Thyroid gland (tissue), 4 donors: ENCODE results near the gene IL12RB2. TPM values are rescaled to one million over a fixed set of nuclear protein-coding genes. Genes with fewer than 3 reads are reported as not detected.

Experiments
- DNase-seq, 2 donors: peaks; one replicate each; pipeline ENCODE4 v3.0.0-alpha.2; 2019
- H3K27ac ChIP-seq, 3 donors: fragments of 200-600 bp; sonication (generic); 1 replicate in 2 of 3; 2 replicates in 1 of 3; pipeline ENCODE4 v1.5.1; 2016 to 2019; ENCODE audit warnings: mild to moderate bottlenecking in 1 of 3, moderate library complexity in 1 of 3
- H3K27me3 ChIP-seq: fragments of 200-600 bp; sonication (generic); one replicate; pipeline ENCODE4 v1.5.1; 2019
- H3K36me3 ChIP-seq, 2 donors: fragments of 200-600 bp; sonication (generic); one replicate each; pipeline ENCODE4 v1.5.1; 2016 to 2019
- H3K4me1 ChIP-seq, 2 donors: fragments of 200-600 bp; sonication (generic); one replicate each; pipeline ENCODE4 v1.5.1; 2017 to 2019
- H3K4me3 ChIP-seq, 3 donors: fragments of 200-600 bp; sonication (generic); replicated peaks in 1 of 3; 1 replicate in 2 of 3; 2 replicates in 1 of 3; pipeline ENCODE4 v1.5.1; 2016; ENCODE audit warnings: mild to moderate bottlenecking in 1 of 3
- H3K9me3 ChIP-seq: fragments of 200-600 bp; sonication (generic); one replicate; pipeline ENCODE4 v1.5.1; 2017
- CTCF ChIP-seq, 6 experiments: fragments of 200-600 bp in 3 of 6; fragments of 450-650 bp in 3 of 6; sonication (generic) in 3 of 6; IDR thresholded peaks; one replicate each; pipeline ENCODE4 v1.5.1; 2016 to 2019; ENCODE audit warnings: antibody characterized with exemption in 6 of 6, mild to moderate bottlenecking in 2 of 6, inconsistent platforms in 1 of 6, moderate library complexity in 1 of 6
- POLR2A ChIP-seq, 2 donors: fragments of 450-650 bp; IDR thresholded peaks; one replicate each; pipeline ENCODE4 v1.6.1; 2017; ENCODE audit warnings: antibody characterized with exemption in 2 of 2, mild to moderate bottlenecking in 2 of 2, moderate library complexity in 1 of 2
- WGBS, 2 donors: methylation state at CpG; one replicate each; pipeline ENCODE4 v1.1.5; 2017; 5-methylcytosine and 5-hydroxymethylcytosine counted together
- intact Hi-C: fragments of 100-400 bp; cut with DNase I; formaldehyde crosslinking; loops from one replicate; pipeline ENCODE4 v1.15.1; 2023
- total RNA-seq, 4 donors: library from RNA; depleted of rRNA; stranded (reverse); fragments of >200 nt; gene quantifications; one replicate each; pipeline ENCODE4 v1.2.3, GENCODE V29; 2016

Gene IL12RB2
- total RNA-seq, 4 donors from 2014 or later: 0.45 to 4.3 (median 0.93) TPM

- H3K4me1 ChIP-seq: peaks cover 4 to 6% of the 10 kb centered on the region in 2 donors
- no peaks in the 10 kb centered on the region for H3K9me3 ChIP-seq
- DNase-seq: no peak
- H3K27me3 ChIP-seq: no peaks in the 10 kb centered on the region
- peak overlapping the region in 1 of 3 donors; percentile 70 for H3K4me3 ChIP-seq
- no peak overlapping the region for H3K27ac ChIP-seq
- H3K36me3 ChIP-seq: peaks cover 25 to 33% of the 10 kb centered on the region in 2 donors
- intact Hi-C loops: no loop called here
- TF ChIP-seq POLR2A (IDR thresholded peaks at IDR 0.05) (no peak), CTCF (IDR thresholded peaks at IDR 0.05) (no peak)
- WGBS, 2 donors: 18% methylated on average over 2 of the region's 2 CpGs
These were observed 119.8 kb downstream of the IL12RB2 start for GRCh38 chr1:67427465-67427864.

GRCh38 chr1:67427947-67428346, 120.3 kb downstream of the IL12RB2 start:
- peak overlapping the region in 2 of 3 donors; percentile 8 to 70 for H3K4me3 ChIP-seq
- H3K9me3 ChIP-seq: no peaks in the 10 kb centered on the region
- H3K27me3 ChIP-seq: no peaks in the 10 kb centered on the region
- H3K4me1 ChIP-seq: peaks cover 4 to 6% of the 10 kb centered on the region in 2 donors
- intact Hi-C loops: no loop called here
- no peak for TF ChIP-seq POLR2A (IDR thresholded peaks at IDR 0.05)
- no peak for TF ChIP-seq CTCF (IDR thresholded peaks at IDR 0.05)
- peaks cover 20 to 29% of the 10 kb centered on the region in 2 donors for H3K36me3 ChIP-seq
- DNase-seq: no peak
- 6% methylated on average over 3 of the region's 3 CpGs for WGBS, 2 donors
- H3K27ac ChIP-seq: no peak overlapping the region

GRCh38 chr1:67429011-67429527, 121.4 kb downstream of the IL12RB2 start:
- peak; percentile 6 to 15 for DNase-seq
- H3K36me3 ChIP-seq: peaks cover 8 to 17% of the 10 kb centered on the region in 2 donors
- 1% methylated on average over 18 to 25 of the region's 25 CpGs for WGBS, 2 donors
- H3K27me3 ChIP-seq: no peaks in the 10 kb centered on the region
- TF ChIP-seq POLR2A (IDR thresholded peaks at IDR 0.05) (no peak), CTCF (IDR thresholded peaks at IDR 0.05) (no peak)
- intact Hi-C loops: no loop called here
- peak overlapping the region; percentile 56 to 82 (median 70) for H3K4me3 ChIP-seq
- no peaks in the 10 kb centered on the region for H3K9me3 ChIP-seq
- H3K4me1 ChIP-seq: peaks cover 4 to 6% of the 10 kb centered on the region in 2 donors
- H3K27ac ChIP-seq: peak overlapping the region in 2 of 3 donors; percentile 90 to 93

GRCh38 chr1:67429528-67430357, 122.1 kb downstream of the IL12RB2 start:
- Histone ChIP-seq H3K27me3 (no peaks in the 10 kb centered on the region), H3K36me3 (peaks cover 3 to 11% of the 10 kb centered on the region in 2 donors), H3K4me1 (peaks cover 4 to 6% of the 10 kb centered on the region in 2 donors), H3K27ac (peak overlapping the region; percentile 54 to 93 (median 90)), H3K4me3 (peak overlapping the region; percentile 56 to 82 (median 70)), H3K9me3 (no peaks in the 10 kb centered on the region)
- TF ChIP-seq CTCF (IDR thresholded peaks at IDR 0.05) (no peak), POLR2A (IDR thresholded peaks at IDR 0.05) (peak in 1 of 2 donors; percentile 58)
- peak; percentile 32 to 38 for DNase-seq
- WGBS, 2 donors: 0 to 1% methylated on average over 29 to 38 of the region's 69 CpGs
- intact Hi-C loops: no loop called here
